Stimulated activated CD8-positive, alpha-beta memory T cell treated with anti-CD3 and anti-CD28 coated beads, Interleukin-4, amount 100 ng/mL, for 4 hours (primary cell): ENCODE results near the gene VSTM5.
"Not testable (repeated sequence)": the region's sequence is repeated elsewhere in the genome, so short reads cannot be mapped to it uniquely, and the experiment has no call there.

Source experiments
- DNase-seq, 2 donors: peaks; one replicate each; pipeline ENCODE4 v3.0.0-alpha.2; 2020; ENCODE audit warnings: low read depth in 2 of 2, low spot score in 1 of 2

The VSTM5 gene, protein sequence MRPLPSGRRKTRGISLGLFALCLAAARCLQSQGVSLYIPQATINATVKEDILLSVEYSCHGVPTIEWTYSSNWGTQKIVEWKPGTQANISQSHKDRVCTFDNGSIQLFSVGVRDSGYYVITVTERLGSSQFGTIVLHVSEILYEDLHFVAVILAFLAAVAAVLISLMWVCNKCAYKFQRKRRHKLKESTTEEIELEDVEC

DNA sequence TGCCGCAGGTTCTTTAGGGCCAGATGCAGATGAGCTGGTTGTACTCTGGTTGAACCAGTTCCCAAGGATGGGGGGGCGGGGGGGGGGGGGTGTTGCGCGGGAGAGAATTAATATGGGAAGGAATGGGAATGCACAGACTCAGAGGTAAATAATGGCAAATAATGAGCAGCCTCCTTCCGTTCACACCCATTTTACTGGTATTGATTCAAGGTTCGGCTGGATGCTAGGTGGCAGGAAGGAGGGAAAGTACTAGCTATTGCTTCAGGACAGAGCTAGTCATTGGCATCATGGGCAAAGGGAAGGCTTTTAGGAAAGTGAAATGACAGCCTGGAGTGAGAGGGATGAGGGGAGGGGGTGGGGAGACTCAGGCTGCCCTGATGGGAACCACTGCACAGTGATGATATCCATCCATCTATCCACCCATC is at the start of gene VSTM5:
Gene VSTM5 (minus strand): TSS at position 25 of the 425 bp plus-strand sequence. CDS start 116 bp downstream, outside the sequence.
- DNase-seq, result no peak

DNA sequence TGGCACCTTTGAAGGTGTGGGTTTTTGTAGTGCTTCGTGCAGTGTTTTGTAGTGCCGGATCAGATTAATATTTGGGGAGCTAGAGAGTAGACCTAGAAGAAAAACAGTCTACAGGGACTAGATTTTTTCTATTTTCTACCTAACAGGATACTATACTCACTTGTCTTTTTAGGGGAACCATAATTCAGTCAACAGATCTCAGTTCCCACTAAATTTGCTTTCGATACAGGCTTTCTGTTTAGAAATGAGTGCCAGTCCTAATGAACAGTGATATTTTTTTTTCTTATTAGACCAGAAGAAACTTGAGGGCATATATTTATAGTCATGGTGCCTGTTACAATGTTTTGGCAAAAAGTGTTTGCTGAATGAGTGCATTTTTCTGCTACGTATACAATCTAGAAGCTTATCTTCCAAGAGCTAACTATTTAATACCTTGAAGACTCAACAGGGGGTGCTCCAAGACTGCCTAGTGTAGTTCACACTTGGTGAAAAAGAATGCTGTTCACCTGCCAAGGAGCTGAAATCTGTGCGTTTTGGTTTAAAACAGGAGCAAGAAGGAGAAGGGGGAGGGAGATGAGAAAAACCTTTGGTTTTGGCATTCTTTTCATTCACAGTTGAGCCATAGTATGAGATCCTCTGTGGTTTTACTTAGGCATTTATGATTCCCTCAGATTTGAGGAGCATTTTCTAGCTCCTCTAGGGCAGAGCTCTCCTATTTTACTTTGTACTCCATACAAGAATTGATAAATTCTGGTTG is 44.9 kb upstream of the VSTM5 start:
- no peak for DNase-seq

DNA sequence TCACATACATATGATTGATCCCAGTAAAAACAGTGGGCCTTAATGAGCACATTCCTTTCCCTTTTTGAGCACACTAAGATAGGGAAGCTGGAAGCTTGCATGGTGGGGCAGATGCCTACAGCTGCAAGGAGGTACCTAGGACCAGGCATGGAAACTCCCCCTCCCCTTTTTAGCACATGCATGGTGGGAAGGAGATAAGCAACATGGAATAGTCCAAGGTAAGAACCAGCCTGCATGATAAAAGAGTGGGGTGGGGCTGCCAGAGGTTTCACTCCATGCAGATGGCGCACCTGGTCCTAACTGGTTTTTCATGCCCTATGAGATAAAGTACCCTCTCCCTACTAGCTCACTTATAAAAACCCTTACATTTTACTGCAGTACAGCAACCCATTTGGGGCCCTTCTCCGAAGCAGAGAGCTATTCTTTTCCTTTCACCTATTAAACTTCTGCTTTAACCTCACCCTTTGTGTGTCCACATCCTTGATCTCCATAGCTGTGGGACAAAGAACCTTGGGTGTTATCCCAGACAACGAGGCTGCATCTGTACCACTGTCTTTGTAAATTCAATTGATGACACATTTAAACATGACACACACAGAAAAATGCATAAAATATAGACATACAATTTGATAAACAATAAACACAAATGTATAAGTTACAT is 40.1 kb upstream of the VSTM5 start:
- DNase-seq, result no peak

GRCh38 chr11:93887111-93887510 is 36.7 kb upstream of the VSTM5 start:
- no peak for DNase-seq

DNA sequence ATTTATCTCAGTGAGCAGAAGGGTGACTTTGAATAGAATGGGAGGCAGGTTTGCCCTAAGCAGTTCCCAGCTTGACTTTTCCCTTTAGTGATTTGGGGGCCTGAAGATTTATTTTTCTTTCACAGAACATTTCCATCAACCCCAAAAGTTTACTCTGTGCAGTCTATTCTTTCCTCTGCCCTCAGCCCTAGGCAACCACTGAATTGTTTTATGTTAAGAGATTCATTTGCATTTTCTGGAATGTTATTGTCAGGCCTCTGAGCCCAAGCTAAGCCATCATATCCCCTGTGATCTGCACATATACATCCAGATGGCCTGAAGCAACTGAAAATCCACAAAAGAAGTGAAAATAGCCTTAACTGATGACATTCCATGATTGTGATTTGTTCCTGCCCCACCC is 28.7 kb upstream of the VSTM5 start:
- DNase-seq, result not testable (repeated sequence)

DNA sequence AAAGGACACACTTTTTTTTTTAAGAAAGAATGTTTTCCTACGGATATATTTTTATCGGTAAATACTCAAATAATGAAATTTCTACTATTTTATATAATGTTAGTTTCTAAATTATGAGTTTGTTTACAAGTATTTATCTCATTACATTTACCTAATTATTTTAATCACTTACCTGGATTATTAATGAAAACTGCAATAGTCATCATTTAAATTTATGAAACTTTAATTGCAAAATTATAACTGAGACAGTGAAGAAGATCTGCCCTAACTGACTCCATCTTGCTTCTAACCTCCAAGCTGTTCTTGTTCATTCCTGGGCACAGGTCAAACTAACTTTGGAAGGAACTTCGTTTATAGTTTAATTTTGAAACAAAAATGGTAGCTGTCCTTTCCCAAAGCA is 25.2 kb upstream of the VSTM5 start:
- DNase-seq, result no peak

DNA sequence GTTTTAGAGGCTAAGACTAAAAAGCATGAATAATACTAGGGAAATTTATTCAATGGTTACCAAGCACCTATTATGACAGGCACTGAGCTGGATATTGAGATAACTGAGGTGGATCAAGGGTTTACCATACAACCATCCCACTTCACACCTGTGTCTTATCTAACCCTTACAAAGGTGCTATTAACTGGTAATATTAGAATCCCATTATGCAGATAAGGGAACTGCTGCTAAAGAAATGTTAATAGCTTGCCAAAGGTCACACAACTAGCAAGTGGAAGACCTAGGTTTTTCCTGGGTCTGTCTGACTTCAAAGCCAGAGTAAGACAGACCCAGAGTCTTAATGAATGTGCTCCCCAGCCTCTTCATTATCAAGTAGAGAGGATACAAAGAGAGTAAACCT is 21.1 kb upstream of the VSTM5 start:
- no peak for DNase-seq

GRCh38 chr11:93870616-93871015 is 20.2 kb upstream of the VSTM5 start:
- no peak for DNase-seq

DNA sequence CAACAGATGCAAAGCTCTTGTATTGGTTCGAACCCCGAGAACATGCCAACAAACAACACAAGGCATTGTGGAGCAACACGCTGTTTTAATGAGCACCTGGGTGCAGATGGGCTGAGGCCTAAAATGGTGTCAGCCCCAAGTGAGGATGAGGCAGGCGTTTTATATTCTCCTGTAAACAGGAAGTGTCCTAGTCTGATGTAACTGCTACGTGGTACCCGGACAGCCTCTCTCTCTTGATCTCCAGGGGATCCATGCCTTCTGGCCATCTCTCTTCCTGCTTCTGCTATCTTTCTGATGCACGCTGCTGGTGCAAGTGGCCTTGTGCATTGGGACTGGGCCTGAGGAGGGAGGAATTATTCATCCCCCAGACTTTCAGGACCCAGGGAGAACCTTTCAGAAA is 19.4 kb upstream of the VSTM5 start:
- no peak for DNase-seq

DNA sequence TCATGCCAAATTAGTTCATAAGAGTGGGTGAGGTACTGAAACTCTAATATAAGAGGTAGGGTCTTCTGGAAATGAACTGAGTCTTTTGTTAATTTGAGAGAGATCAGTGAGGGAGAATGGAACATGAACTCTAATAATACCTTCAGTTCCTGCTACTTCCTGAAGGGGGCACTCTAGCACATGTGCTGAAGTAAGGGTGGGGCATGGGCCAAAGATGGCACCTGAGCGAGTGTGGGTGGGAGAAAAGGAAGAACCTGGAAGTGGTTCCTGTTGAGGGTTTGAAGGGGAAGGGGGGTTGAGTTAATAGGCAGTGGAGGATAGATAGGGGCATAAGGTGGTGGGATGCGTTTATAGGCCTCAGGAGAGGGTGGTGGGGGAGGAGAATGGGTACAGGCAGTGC is 18.0 kb upstream of the VSTM5 start:
- DNase-seq, result not testable (repeated sequence)

- DNase-seq, result no peak
These were observed 11.4 kb upstream of the VSTM5 start for GRCh38 chr11:93861808-93862207.

- DNase-seq, result no peak
These were observed 7.8 kb upstream of the VSTM5 start for GRCh38 chr11:93858121-93858775.

DNA sequence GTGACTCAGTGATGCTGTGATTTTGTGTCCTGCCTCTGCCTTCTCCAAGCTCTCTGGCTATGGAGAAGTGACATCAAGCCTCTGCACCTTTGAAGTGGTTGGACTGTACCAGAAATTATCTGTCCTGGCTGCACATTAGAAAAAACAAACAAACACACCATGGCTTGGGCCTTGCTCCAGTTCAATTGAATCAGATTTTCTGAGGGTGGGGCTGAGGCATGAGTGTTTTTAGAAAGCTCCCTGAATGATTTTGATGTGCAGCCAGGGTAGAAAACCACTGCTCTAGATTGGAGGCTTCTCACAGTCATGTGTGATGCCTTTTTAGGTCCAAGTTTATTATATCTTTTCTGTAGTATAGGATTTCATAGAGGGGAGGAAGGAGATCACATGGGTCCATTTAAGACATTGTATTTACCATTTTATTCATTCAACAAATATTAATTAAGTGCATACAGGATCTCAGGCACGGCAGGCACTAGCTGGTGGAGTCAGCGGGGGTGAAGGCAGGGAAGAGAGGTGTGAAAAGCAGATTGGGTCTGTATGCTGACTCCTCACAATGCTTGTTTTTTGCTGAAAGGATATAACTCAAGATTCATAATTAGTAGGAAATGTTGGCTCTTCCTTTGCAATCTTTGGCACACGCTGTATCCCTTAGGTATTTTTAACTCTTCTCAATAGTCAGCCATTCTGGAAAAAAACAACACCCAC is 7.1 kb upstream of the VSTM5 start:
- DNase-seq, result no peak

- DNase-seq, result no peak
These were observed 1.8 kb upstream of the VSTM5 start for GRCh38 chr11:93852242-93852641.

- no peak for DNase-seq
These were observed 446 bp downstream of the VSTM5 start for GRCh38 chr11:93849751-93850593.

- no peak for DNase-seq
These were observed 1.2 kb downstream of the VSTM5 start for GRCh38 chr11:93849201-93849600.

GRCh38 chr11:93846411-93846810 is 4.0 kb downstream of the VSTM5 start:
- no peak for DNase-seq

DNA sequence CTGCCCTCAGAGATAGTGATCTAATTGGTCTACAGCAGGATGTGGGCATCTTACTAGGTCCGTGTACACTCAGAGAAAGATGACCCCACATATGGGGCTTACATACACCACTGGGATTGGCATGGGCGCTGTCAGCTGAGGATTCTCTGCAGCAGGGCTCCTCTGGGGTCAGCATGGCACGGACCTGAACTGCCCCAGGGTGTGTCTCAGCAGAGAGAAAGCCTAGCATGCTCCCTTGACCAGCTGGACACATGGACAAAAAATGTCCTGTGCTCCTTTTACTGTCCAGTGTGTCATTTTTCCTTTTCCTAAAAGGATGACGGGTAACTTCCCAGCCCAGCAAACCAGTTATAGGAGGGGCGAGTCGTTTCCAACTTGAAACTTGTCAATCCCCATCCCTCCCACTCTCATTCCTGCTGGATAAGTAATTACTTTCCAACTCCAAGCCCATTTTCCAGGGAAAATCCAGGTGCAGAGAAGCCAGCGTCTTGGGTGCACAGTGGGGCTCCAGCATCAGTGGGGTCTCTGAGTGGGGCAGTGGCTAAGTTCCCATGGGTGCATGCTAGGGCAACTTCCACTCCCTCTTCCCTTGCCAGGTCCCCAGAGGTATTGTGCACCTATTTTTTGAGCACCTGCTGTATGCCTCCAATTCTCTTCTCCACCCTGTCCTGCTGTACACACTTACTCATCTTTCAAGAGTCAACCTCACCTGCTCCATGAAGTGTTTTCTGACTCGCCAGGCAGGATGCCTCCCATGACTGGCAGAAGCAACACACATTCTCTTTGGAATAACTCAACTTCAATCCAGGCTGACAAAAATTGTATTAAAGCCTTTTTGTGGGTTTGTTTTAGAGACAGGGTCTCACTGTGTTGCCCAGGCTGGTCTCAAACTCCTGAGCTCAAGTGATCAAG is 5.0 kb downstream of the VSTM5 start:
- DNase-seq, result no peak

DNA sequence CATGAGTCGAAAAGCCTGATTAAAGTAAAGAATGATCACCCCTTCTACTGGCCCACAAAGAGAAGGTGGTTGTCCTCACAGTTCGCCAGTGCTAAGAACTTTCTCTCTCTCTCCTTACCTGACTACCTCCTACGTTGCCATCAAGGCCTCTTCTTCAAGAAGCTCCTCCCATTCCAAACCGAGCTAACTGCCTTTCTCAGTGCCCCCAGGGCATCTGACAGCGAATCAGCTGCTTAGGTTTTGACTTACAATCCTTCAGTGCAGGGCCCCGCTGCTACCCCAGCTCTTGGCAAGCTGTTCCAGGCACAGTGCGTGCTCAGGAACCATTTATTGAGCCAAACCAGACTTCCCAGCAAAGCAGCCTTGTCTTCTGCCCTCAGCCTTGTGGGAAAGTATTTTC is 5.8 kb downstream of the VSTM5 start:
- DNase-seq, result no peak
